Nucleus accumbens (tissue), 56 donors: ENCODE data around the gene CREG2.
"Not testable (repeated sequence)": the region's sequence is repeated elsewhere in the genome, so short reads cannot be mapped to it uniquely, and the experiment has no call there.

Experiments
- DNase-seq, 56 donors: peaks; one replicate each; lab custom pipeline; 2025; lab: John Stamatoyannopoulos, UW

The CREG2 gene

DNA sequence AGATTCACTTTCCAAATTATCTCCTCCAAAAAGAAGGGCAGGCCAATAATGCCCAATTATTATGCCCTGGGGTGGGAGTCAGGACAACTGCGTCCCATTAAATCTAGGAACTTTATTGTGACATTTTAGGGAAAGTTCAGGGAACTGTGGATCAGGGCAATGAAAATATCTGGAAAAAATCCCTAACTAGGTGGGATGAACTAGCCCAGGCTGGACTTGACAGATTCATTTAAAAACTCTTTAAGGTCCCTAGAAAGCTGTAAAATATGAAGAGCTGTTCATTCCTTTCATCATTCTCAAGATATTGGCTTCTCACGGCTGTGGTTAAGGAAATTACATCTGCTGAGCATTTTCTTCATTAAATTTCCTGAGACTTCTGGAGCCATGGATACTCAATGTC, 8.2 kb downstream of the CREG2 start:
- DNase-seq: no peak

DNA sequence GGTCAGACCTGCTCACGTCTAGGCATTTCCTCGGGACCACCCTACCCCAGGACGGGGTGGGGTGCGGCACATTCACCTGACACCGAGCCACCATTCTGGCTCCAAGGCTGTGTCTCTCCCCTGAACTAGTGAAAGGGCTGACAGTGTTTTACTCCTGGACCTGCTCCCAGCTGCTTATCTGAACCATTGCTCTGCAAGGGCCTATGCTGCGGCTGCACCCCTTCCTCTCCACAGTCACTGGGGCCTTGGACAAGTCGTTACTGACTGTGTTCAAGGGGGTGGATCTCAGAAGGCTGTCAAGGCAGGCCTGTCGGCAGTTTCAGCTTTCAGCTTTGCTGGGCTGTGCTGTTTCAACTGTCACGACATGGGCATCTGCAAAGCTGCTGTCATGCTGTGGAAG, 11.7 kb downstream of the CREG2 start:
- DNase-seq: no peak

DNA sequence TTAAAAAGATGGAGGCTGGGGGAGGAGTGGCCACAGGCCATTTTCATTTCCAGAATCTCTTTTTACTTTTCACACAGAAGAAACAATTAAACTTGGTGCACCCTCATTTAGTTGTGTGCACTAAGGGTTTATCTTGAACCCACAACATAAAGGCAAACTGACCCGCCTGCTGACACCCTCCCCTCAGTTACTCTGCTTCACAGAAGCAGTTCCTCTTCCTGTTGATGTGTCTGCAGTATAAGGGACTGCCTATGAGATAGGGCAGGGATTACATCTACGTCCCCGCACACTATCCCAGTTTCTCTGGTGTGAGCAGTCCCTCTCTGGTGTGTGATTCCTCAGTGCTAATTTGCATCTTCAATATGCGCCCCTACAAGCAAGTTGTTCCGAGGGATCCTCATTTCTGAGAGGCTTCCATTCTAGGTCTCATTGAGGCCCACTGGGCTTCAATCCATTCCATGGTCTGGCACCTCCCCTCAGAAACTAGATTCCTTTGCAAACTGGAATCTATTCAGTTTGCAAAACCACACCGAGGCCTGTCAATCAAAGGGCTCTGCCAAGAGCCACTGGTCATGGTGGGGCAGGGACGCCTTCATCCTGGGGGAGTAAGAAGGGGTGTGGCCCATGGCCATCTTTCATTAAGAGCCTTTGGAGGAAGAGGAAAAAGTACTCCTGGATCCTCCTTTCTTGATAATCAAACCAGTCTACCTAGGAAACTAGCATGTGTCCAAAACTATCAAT, 12.3 kb downstream of the CREG2 start:
- DNase-seq: no peak

DNA sequence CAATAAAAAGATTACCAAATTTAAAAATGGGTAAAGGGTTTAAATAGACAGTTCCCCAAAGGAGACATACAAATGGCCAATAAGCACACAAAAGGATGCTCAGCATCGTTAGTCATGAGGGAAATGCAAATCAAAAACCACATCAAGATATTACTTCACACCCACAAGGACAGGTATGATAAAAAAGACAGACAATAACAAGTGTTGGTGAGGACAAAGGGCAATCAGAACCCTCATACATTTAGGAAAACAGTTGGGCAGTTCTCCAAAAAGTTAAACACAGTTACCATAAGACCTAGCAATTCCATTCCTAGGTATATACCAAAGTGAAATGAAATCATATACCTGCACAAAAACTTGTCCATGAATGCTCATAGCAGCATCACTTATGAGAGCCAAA, 14.5 kb downstream of the CREG2 start:
- DNase-seq: no peak

DNA sequence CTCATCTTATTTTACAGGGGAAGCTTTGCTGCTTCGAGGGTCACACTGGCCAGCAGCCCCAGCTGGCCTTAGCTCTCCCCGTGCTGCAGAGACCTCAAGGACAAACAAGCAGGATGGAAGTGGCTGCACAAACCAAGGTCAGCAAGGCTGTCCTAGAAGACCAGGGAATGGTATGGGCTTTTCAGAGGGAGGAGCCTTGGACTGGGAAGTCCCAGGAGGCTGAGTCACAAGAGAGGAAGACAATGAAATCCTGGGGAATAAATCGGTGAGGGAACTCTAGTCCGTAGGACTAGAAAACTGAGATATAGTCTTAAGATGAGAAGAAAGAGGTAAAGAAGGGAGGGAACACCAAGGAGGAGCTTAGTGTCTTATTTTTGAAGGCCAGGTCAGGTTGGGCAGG, 15.7 kb downstream of the CREG2 start:
- no peak for DNase-seq

DNA sequence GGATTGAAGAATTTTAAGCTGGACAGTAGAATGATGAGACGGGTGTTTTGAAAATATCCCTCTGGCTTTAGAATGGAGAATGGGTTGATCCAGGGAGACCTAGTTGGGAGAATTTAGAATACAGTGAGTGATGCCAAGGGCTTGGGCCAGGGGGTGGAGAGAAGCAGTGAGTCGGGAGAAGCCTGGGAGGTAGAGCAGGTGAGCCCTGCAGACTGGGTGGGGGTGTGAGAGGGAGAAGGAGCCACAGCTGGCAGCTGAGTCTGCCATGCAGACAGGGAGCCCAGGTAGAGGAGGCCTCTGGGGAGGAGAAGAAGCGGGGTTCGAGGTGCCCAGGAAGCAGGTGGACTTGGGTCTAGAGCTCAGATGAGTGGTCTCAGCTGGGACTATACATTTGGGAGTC, 18.2 kb downstream of the CREG2 start:
- DNase-seq: no peak

DNA sequence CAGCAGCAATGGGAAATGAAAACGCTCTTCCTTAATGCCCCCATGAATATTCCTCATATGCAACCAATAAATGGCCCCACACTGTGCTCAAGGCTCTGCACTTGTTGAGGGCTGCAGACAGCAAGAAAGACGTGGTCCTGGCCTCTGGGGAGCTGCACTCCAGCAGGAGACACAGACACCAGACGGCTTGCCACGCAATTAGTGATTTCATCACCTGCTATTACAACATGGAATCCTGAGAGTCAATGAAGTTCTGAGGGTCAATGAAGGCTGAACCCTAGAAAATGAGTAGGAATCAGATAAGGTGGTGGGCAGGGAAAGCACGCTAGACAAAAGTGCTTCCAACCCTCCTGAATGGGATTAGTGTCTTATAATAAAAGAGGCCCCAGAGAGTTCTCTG, 18.9 kb downstream of the CREG2 start:
- no peak for DNase-seq

DNA sequence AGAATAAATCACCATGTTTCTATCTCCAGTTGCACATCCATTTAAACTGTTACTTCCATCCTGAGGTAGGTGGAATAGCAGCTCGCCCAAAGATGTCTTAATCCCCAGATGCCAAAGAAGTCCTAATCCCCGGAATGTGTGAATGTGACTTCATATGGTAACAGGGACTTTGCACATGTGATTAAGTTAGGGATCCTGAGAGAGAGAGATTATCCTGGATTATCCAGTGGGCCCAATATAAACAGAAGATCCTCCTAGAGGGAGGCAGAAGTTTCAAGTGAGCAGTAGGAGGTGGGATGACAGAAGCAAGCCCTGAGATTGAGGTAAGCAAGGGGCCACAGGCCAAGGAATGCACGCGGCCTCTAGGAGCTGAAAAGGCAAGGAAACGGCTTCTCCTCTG, 19.8 kb downstream of the CREG2 start:
- DNase-seq: no peak

DNA sequence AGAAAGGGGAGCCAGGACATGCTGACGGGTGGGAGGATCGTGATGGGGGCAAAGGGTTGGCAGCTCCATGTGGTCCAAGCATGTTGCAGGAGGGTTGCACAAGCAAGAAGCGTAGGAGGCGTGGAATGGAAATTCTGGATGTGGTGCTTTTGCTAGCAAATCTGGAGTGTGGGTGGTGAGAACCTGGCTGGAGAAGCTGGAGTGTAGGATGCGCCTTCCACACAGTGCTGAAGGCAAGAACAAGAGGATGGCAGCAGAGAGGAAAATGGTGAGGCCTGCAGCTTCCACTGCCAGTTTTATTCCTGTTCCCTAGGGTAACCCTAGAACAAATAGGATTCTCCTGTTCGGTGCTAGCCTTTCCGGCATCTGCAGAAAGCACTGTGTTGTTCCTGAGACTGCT, 22.4 kb downstream of the CREG2 start:
- DNase-seq: no peak

DNA sequence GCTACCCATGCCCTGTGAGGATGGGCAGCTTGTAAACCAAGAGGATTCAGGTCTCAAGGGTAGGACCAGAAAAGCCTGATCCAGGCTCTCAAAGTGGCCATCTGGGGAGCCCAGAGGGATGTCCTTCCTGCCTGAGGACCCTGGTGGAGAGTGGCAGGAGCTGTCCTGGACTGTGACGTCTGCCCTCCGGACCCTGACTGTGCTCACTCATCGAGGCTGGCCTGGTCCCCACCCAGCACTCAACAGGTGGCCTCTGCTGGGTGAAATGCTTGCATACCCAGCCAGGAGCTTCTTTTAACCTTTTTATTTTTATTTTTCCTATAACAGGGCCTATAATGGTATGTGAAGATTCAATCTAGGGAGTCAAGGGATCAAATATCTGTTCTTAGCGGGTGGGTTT, 24.5 kb downstream of the CREG2 start:
- no peak for DNase-seq

DNA sequence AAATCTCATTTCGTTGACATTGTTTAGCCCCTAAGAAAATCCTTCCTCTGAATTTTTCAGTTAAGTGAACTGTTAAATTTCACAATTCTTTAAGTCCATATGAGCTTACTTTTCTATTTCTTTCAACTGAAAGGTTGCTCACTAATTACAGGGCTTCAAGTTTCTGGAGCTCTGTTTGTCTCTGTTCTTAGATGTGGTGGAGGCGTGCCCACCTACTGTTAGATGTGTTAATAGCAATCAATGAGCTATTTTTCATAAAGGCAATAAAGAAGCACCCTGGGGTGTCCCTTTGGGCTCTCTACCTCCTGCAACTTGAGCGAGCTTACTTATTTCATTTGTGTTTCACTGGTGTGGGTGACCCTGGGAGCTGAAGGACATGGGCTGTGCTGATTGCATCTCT, 25.0 kb downstream of the CREG2 start:
- peak in 2 of 56 donors; percentile 22 to 40 for DNase-seq

DNA sequence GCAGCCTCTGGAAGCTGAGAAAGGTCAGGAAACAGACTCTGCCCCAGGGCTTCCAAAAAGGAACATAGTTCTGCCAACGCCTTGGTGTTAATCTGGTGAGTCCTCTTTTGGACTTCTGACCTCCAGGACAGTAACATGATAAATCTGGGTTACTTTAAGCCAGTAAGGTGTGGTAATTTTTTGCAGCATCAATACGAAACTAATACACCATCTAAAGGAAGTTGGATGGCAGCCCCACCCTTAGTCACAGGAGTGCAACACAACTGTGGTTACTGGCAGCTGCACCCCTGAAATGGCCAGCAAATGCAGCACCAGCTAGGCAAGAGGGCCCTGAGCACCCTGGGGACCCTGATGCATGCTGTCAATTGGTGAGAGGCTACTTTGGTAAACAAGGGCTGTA, 25.8 kb downstream of the CREG2 start:
- no peak for DNase-seq

DNA sequence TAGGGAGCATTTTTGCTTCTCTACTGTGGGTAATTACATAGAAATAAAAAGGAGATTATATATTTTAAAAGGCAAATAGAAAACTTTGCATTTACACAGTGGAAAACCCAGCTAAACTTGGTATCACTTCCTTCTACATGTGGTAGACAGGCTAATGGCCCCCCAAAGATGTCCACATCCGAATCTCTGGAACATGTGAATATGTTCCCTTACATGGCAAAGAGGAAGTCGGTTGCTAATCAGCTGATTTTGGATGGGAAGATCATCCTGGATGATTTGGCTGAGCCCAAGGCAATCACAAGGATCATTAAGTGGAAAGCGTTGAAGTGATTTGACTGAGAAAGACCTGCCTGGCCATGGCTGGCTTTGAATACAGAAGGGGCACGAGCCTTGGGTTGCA, 26.2 kb downstream of the CREG2 start:
- no peak for DNase-seq

DNA sequence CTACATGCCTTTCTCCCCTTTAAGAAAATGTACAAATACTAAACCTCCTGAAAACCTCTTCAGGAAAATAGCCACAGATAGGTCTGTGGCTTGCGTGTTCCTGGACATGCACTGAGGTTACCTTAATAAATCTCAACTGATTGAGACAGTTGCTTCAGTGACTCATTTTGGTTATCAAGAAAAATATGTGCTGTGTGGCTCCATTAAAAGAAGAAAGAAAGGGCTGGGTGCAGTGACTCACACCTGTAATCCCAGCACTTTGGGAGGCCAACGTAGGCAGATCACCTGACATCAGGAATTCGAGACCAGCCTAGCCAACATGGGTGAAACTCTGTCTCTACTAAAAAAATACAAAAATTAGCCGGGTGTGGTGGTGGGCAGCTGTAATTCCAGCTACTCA, 27.1 kb downstream of the CREG2 start:
- DNase-seq: no peak

DNA sequence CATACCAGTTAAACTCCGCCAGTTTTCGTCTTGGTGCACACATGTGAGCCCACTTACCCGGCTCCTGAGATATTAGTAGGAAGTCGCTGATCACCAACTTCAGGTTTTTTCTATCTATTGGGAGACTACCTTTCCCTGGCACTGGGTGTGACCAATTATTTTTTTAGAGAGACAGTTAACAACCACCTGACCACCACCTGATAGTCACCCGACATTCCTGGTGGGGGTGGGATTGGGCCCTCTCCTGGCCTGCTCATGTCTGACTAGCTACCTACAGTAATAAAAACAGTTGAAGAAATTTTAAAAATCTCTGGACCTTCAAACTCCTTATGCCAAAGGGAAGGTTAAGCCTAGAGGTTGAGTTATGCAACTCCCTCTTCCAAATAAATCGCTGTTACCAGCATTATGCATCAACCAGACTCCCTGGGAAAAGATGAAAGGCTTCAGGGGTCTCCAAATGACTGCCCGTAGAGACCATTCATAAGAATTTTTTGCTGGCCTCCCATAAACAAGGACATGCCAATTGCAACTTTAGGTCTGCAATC, 27.8 kb downstream of the CREG2 start:
- no peak for DNase-seq

DNA sequence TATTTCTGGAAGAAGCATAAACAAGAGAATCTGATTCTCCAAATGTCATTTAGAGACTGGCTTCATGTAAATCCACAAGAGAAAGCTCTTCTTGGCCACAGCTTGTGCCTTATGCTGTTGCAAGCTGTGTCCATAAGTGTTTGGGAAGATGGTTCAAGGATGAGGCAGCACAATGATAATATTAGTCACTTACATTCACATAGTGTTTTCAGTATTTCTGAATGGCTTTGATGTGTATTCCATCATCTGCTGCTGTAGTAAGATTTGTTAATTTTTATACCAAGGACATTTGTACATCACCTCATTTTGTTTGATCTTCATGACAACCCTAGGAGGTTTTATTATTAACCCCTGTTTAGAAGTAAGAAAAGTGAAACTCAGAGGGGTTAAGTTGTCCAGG, 29.9 kb downstream of the CREG2 start:
- DNase-seq: no peak

DNA sequence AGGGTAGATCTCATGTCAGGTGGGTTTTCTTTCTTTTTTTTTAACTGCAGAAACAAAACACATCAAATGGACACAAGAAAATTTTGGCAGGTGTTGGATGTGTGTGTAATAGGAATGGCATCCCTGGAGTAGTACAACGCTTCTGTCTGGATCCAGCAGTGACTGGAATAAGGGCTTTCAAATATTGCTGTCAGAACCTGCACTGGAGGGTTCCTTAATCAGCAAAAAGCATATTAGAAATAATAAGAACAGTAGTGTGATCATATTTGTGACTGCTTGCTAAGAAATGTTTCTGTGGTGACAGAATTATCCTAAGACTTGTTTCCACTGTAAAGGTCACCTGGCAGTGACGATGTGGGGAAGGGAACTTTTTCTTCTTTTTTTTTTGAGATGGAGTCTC, 30.8 kb downstream of the CREG2 start:
- DNase-seq: no peak

DNA sequence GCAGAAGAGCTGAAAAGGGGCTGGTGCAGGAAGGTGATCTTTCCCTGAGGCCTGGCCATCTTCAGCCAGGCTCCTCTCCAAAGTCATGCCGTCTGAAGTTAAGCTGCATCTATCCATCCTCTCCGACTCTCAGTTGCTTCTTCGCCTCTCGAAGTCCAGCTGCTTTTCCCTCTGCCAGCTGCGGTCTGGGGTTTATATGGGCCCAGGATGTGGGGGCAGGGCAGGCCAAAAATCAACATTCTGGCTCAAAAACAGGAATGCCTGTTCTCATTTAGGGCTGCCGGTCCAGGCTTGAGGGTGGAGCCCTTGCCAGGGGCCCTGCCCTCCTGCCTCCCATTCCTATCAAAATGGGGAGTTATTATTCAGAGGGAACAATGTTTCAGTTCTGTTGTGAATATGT, 31.2 kb downstream of the CREG2 start:
- DNase-seq: no peak

DNA sequence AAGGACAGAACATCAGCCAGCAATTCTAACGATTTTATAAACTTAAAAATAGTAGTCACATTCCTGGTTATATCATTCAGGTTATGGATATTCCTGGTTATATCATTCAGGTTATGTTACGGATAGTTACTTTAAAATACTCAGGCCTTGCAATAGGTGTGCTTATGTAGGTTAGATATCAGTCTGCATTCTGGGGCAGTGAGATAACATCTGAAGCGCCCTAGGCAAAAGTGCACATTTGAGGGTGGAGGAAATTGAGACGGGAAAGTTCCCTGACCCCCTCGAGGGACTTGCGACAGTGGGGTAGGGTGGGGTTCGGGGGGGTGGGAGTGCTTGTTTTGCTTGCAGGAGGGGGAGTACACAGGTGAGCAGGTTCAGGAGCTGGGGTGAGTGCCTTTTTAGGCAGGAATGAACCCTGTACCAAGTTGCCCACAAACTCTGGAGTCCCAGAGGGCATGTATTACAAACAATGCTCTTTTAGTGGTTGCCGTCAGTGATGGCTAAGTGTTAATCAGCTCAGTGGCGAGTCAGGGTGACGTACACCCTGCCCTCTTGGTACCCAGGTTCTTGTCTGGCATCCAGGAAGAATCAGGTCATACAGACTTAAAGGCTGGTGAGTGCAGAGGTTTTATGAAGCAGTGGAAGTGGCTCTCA, 31.8 kb downstream of the CREG2 start:
- no peak for DNase-seq

DNA sequence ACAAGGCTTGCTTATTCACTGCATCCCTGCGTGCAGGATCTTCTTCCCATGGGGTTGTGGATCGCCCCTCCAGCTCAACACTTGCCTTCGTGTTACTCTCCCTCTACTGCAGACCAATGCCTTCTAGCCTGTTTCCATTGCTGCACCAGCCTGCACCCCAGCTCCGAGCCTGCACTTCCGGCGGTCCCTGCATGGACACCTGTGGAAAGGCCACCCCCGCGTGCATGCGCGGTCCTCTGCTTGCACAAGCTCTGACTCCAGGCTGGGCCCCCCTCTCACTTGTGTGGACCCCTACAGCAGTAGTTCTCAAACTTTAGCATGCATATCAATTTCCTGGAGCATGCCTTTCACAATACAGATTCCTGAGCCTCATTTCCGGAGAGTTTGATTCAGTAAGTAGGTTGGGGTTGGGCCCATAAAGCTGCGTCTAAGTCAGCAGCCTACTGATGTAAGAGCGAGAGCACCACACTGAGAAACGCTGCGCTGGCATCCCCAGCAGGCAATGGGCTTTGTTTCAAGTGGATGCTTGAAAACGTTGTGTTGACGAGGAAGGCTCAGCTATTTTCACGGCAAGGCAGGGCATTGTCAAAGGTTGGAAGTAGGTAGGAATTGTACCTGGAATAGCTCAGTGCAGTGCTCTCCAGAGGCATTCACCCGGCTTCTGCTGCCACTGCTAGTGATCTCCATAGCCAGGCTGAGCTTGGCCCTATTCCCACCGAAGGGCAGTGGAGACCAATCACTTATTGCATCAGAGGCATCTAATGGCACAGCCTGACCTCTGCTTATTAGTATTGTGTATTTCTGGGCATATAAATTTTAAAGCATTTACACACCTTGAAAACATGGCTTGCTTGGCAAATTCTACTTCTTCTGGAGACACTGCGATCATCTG, 32.6 kb downstream of the CREG2 start:
- DNase-seq: no peak

DNA sequence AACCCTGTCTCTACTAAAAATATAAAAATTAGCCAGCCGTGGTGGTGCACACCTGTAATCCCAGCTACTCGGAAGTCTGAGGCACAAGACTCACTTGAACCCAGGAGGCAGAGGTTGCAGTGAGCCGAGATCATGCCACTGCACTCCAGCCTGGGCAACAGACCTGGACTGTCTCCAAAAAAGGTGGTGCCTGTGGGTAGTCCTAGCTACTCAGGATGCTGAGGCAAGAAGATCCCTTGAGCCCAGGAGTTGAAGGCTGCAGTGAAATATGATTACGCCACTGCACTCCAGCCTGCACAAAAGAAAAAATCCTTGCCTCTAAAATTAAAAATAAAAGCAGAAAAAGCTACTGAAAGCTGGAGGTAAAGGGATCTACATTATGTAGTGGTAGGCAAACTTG, 34.7 kb downstream of the CREG2 start:
- DNase-seq: not testable (repeated sequence)
